Karpas-422 (cell line): Measurements from ENCODE around the gene CAMK1G. TPM values are rescaled to one million over a fixed set of nuclear protein-coding genes. Genes with fewer than 3 reads are reported as not detected.
A peak's percentile ranks its signal among the peaks of the same experiment; 100 is the strongest.

Experiments
- DNase-seq: peaks from one replicate; pipeline ENCODE4 v3.0.0-alpha.2; 2015
- H2AFZ ChIP-seq: fragments of 200-600 bp; sonication (generic); 2 replicates; pipeline ENCODE4 v1.6.1; 2014; ENCODE audit warnings: antibody characterized with exemption, low read length, mixed read lengths
- H3K27ac ChIP-seq: fragments of 200-600 bp; sonication (generic); 2 replicates; pipeline ENCODE4 v1.5.1; 2014; ENCODE audit warnings: mild to moderate bottlenecking, low read length, moderate library complexity
- H3K27me3 ChIP-seq: fragments of 200-600 bp; sonication (generic); 2 replicates; pipeline ENCODE4 v1.6.1; 2014; ENCODE audit warnings: low read length, mixed read lengths
- H3K36me3 ChIP-seq: fragments of 200-600 bp; sonication (generic); 2 replicates; pipeline ENCODE4 v1.6.1; 2014; ENCODE audit warnings: low read length, mixed read lengths; ENCODE audit not compliant: insufficient read depth
- H3K4me1 ChIP-seq: fragments of 200-600 bp; sonication (generic); 2 replicates; pipeline ENCODE4 v1.6.1; 2014; ENCODE audit warnings: mild to moderate bottlenecking, low read length, mixed read lengths
- H3K4me2 ChIP-seq: fragments of 200-600 bp; sonication (generic); 2 replicates; pipeline ENCODE4 v1.6.1; 2014; ENCODE audit warnings: low read length, low read depth, mild to moderate bottlenecking; ENCODE audit not compliant: poor library complexity, severe bottlenecking
- H3K4me3 ChIP-seq: fragments of 200-600 bp; sonication (generic); 2 replicates; pipeline ENCODE4 v1.5.1; 2014; ENCODE audit warnings: mild to moderate bottlenecking, antibody characterized with exemption, low read length, mixed read lengths
- H3K79me2 ChIP-seq: fragments of 200-600 bp; sonication (generic); 2 replicates; pipeline ENCODE4 v1.6.1; 2014; ENCODE audit warnings: mild to moderate bottlenecking, low read length, mixed read lengths
- H3K9ac ChIP-seq: fragments of 200-600 bp; sonication (generic); 2 replicates; pipeline ENCODE4 v1.6.0; 2014; ENCODE audit warnings: low read length
- H3K9me2 ChIP-seq: fragments of 200-600 bp; sonication (generic), shearing (Covaris generic); replicated peaks from 2 replicates; pipeline ENCODE4 v1.6.0; 2014; ENCODE audit warnings: mild to moderate bottlenecking, low read length, moderate library complexity; ENCODE audit not compliant: insufficient read depth
- H3K9me3 ChIP-seq: fragments of 300-700, 200-600 bp; sonication (generic); 2 replicates; pipeline ENCODE4 v1.6.1; 2014; ENCODE audit warnings: low read length, mixed read lengths
- H4K20me1 ChIP-seq: fragments of 200-600 bp; sonication (generic); 2 replicates; pipeline ENCODE4 v1.6.1; 2014; ENCODE audit warnings: mild to moderate bottlenecking, antibody characterized with exemption, low read length, low read depth; ENCODE audit not compliant: insufficient read depth
- total RNA-seq: library from RNA; depleted of rRNA; stranded (reverse); fragments of >200 nt; shearing (Covaris generic); gene quantifications from 2 replicates; pipeline ENCODE4 v1.2.3, GENCODE V29; 2014; ENCODE audit warnings: low replicate concordance

The CAMK1G gene
- total RNA-seq, 1 experiment from 2014 or later: not detected

DNA sequence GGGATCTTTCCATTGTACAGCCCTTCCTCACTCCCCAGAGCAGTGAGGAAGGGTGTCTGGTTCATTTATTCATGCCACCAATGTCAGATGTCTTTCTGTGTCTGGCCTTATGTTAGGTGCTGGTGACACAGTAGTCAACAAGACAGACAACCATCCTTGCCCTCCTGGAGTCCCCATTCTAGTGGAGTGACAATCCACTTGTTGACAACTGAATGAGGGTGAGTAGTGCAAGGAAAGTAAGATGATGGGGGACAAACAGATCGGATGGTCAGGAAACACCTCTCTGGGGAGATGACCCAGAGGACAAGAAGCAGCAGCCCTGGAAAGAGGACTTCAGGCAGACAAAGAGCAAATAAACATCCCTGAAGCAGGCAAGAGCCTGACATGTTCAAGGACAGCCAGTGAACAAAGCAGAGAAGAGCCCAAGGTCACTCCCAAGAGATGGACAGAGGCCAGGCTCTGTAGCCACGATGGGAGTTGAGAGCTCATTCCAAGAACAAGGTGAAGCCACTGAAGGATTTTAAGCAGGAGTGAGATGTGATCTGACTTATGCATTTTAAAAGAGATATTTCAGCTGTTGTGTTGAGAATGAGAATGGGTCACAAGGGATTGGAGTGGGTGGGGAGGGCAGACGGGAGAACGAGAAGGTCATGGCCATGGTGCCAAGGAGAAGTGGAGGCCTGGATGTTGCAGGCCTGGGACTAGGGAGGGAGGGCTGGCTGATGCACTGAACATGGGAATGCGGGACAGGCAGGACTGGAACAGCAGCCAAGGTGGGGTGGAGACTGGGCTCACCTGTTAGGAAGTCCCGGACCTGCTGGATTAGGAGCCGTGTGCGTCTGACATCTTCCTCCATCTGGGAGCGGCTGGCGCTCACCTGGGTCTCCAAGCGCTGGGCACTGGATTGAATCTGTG, 38.5 kb downstream of the CAMK1G start:
- Histone ChIP-seq H3K4me1 (no peaks in the 10 kb centered on the region), H2AFZ (no peak overlapping the region), H3K9me3 (no peaks in the 10 kb centered on the region), H4K20me1 (no peaks in the 10 kb centered on the region), H3K27ac (no peak overlapping the region), H3K4me2 (no peak overlapping the region), H3K79me2 (no peaks in the 10 kb centered on the region), H3K27me3 (no peaks in the 10 kb centered on the region), H3K4me3 (no peak overlapping the region), H3K9ac (no peak overlapping the region), H3K9me2 (no peaks in the 10 kb centered on the region), H3K36me3 (no peaks in the 10 kb centered on the region)
- no peak for DNase-seq

GRCh38 chr1:209622841-209623829, 39.6 kb downstream of the CAMK1G start:
- Histone ChIP-seq H3K9ac (no peak overlapping the region), H3K4me2 (no peak overlapping the region), H3K9me3 (no peaks in the 10 kb centered on the region), H3K9me2 (no peaks in the 10 kb centered on the region), H3K27ac (no peak overlapping the region), H3K27me3 (no peaks in the 10 kb centered on the region), H3K36me3 (no peaks in the 10 kb centered on the region), H3K4me1 (no peaks in the 10 kb centered on the region), H3K4me3 (no peak overlapping the region), H4K20me1 (no peaks in the 10 kb centered on the region), H3K79me2 (no peaks in the 10 kb centered on the region), H2AFZ (no peak overlapping the region)
- DNase-seq: no peak

DNA sequence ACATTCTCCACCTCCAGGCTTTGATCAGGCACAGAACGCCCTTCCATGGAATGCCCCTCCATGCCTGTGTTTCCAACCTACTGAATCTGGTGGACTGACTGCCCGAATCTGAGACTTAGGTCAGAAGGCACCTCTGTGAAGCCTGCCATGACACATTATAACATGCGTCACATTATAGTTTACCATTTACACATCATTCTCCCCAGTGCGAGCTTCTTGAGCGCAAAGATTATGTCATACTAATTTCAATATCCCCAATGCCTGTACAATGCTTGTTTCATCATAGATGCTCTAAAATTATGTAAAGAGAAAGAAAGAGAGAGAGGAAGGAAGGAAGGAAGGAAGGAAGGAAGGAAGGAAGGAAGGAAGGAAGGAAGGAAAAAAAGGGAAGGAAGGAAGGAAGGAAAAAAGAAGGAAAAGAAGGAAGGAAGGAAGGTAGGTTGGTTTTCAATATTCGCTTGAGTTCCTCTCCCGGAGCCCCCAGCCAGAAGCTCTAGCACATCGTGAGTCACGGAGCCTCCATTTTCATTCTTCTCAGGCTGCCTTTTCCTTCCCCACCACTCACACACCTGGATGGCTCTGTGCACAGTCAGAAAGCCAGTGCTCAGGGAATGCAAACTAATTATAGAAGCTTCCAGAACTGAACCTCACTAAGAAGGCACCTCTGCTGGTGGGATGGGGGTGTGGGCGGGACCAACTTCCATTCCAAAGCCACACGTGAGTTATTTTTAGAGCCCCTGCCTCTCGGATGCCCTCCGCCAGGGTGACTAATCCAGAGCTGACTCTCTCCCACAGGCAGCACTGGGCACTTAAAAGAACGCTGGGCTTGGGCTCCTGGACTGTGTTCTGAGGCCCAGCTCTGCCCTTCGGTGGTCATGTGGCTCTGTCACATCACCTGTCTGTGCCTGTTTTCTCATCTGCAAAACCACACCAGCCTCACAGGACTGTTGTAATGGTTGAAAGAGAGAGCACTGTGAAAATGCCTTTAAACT, 41.3 kb downstream of the CAMK1G start:
- no peaks in the 10 kb centered on the region for H3K79me2 ChIP-seq
- no peaks in the 10 kb centered on the region for H3K9me2 ChIP-seq
- DNase-seq: no peak
- no peaks in the 10 kb centered on the region for H3K9me3 ChIP-seq
- H3K36me3 ChIP-seq: no peaks in the 10 kb centered on the region
- no peaks in the 10 kb centered on the region for H4K20me1 ChIP-seq
- no peak overlapping the region for H2AFZ ChIP-seq
- no peak overlapping the region for H3K4me3 ChIP-seq
- H3K27ac ChIP-seq: no peak overlapping the region
- H3K9ac ChIP-seq: no peak overlapping the region
- H3K27me3 ChIP-seq: no peaks in the 10 kb centered on the region
- no peak overlapping the region for H3K4me2 ChIP-seq
- H3K4me1 ChIP-seq: no peaks in the 10 kb centered on the region

GRCh38 chr1:209625791-209626285, 42.3 kb downstream of the CAMK1G start:
- no peak overlapping the region for H3K27ac ChIP-seq
- no peaks in the 10 kb centered on the region for H4K20me1 ChIP-seq
- no peak overlapping the region for H3K9ac ChIP-seq
- no peaks in the 10 kb centered on the region for H3K79me2 ChIP-seq
- H3K4me2 ChIP-seq: no peak overlapping the region
- H3K36me3 ChIP-seq: no peaks in the 10 kb centered on the region
- no peak for DNase-seq
- no peaks in the 10 kb centered on the region for H3K4me1 ChIP-seq
- H3K27me3 ChIP-seq: no peaks in the 10 kb centered on the region
- no peak overlapping the region for H3K4me3 ChIP-seq
- no peak overlapping the region for H2AFZ ChIP-seq
- H3K9me2 ChIP-seq: no peaks in the 10 kb centered on the region
- no peaks in the 10 kb centered on the region for H3K9me3 ChIP-seq

DNA sequence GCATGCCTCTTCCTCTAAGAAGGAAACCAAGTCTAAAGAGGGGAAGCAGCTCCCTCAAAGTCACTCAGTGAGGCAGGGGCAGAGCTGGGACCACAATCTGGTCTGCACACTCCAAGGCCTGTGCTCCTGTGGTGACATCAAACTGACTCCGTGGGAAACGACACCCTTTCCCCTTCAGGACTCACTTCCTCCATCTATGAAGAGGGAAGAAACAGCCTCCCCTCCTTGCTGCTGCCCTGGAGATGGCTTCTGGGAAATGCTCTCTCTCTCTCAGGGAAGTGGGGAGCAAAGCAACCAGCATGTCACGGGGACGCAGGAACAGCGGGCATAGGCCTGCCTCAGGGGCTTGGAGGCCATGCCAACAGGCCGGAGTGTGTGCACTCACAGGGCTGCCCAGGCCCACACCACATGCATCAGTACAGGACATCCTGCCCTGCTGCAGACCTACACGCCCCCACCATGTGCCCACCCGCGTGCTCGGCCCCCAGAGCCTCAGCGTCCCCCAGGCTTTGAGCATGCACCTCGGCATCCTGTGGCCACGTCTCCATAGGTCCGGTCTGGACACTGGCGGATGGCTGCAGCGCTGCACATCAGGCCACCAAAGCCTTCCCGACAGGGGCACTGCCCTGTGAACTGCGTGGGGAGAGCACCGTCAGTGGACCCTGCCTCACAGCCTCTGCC, 43.0 kb downstream of the CAMK1G start:
- H4K20me1 ChIP-seq: no peaks in the 10 kb centered on the region
- H3K27ac ChIP-seq: no peak overlapping the region
- no peaks in the 10 kb centered on the region for H3K27me3 ChIP-seq
- no peaks in the 10 kb centered on the region for H3K9me3 ChIP-seq
- no peak overlapping the region for H3K4me3 ChIP-seq
- no peaks in the 10 kb centered on the region for H3K36me3 ChIP-seq
- no peak for DNase-seq
- H3K79me2 ChIP-seq: no peaks in the 10 kb centered on the region
- H2AFZ ChIP-seq: no peak overlapping the region
- peaks cover 5% of the 10 kb centered on the region for H3K4me1 ChIP-seq
- H3K9me2 ChIP-seq: no peaks in the 10 kb centered on the region
- no peak overlapping the region for H3K9ac ChIP-seq
- H3K4me2 ChIP-seq: no peak overlapping the region

DNA sequence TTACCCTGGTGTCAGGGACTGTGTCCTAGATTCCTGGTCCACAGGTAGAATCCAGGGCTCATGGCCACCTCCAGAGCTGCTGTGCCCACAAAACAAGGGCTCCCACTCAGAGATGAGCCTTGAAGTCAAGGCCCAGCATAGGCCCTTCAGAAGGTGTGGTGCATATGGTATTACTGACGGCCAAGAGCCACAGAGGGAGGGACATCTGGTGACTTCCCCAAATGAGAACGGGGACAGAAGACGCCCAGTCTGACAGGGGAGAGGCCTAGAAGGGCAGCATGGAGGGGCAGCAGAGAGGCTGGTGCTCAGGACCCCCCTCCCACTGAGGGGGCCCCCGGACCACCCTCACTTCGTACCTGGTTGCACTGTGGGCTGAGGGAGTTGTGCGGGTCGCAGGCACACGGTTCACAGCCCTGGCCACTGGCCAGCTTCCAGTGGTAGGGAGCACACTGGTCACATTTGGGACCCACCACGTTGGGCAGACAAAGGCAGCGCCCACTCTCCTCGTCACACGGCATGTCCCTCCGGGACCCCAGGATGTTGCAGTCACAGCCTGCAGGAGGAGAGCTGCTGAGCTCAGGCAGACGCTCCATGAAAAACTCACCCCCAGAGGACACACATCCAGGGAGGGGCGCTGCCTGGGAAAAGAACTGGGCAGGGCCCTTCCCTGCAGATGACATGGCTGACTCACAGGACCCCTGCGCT, 43.7 kb downstream of the CAMK1G start:
- no peaks in the 10 kb centered on the region for H3K36me3 ChIP-seq
- no peak overlapping the region for H3K27ac ChIP-seq
- H3K27me3 ChIP-seq: no peaks in the 10 kb centered on the region
- no peak overlapping the region for H3K9ac ChIP-seq
- DNase-seq: no peak
- no peak overlapping the region for H3K4me2 ChIP-seq
- H3K79me2 ChIP-seq: no peaks in the 10 kb centered on the region
- no peaks in the 10 kb centered on the region for H3K9me2 ChIP-seq
- no peak overlapping the region for H2AFZ ChIP-seq
- H3K9me3 ChIP-seq: no peaks in the 10 kb centered on the region
- H3K4me3 ChIP-seq: no peak overlapping the region
- H3K4me1 ChIP-seq: peaks cover 12% of the 10 kb centered on the region
- H4K20me1 ChIP-seq: no peaks in the 10 kb centered on the region

GRCh38 chr1:209627732-209628196, 44.2 kb downstream of the CAMK1G start:
- Histone ChIP-seq H3K9ac (no peak overlapping the region), H2AFZ (no peak overlapping the region), H3K27me3 (no peaks in the 10 kb centered on the region), H4K20me1 (no peaks in the 10 kb centered on the region), H3K79me2 (no peaks in the 10 kb centered on the region), H3K36me3 (no peaks in the 10 kb centered on the region), H3K9me2 (no peaks in the 10 kb centered on the region), H3K4me2 (no peak overlapping the region), H3K4me3 (no peak overlapping the region), H3K27ac (no peak overlapping the region), H3K4me1 (peaks cover 18% of the 10 kb centered on the region), H3K9me3 (no peaks in the 10 kb centered on the region)
- peak; percentile 92 for DNase-seq
